Skeletal muscle tissue (tissue), 4 donors: ENCODE data around the gene SRM. TPM values are rescaled to one million over a fixed set of nuclear protein-coding genes. Genes with fewer than 3 reads are reported as not detected.
"Not testable (repeated sequence)": the region's sequence is repeated elsewhere in the genome, so short reads cannot be mapped to it uniquely, and the experiment has no call there.

Experiments
- H3K27ac ChIP-seq: one replicate; pipeline ENCODE4 v1.7.0; 2013; ENCODE audit warnings: mild to moderate bottlenecking, low read depth, low read length, inconsistent platforms
- H3K27me3 ChIP-seq, 3 donors: one replicate each; pipeline ENCODE4 v1.7.0; 2013; ENCODE audit warnings: low read length in 3 of 3; ENCODE audit not compliant: control insufficient read depth in 3 of 3, insufficient read depth in 3 of 3
- H3K36me3 ChIP-seq, 3 donors: one replicate each; pipeline ENCODE4 v1.7.0; 2013; ENCODE audit warnings: low read length in 3 of 3; ENCODE audit not compliant: control insufficient read depth in 3 of 3, insufficient read depth in 3 of 3
- H3K4me1 ChIP-seq, 3 donors: one replicate each; pipeline ENCODE4 v1.7.0; 2013; ENCODE audit warnings: low read length in 3 of 3, mild to moderate bottlenecking in 3 of 3; ENCODE audit not compliant: control insufficient read depth in 3 of 3, insufficient read depth in 3 of 3
- H3K4me3 ChIP-seq, 3 donors: one replicate each; pipeline ENCODE4 v1.7.0; 2013; ENCODE audit warnings: low read length in 3 of 3
- H3K9ac ChIP-seq, 3 donors: one replicate each; pipeline ENCODE4 v1.7.0; 2013; ENCODE audit warnings: low read length in 3 of 3, mild to moderate bottlenecking in 3 of 3, moderate library complexity in 2 of 3, low read depth in 1 of 3
- H3K9me3 ChIP-seq, 3 donors: one replicate each; pipeline ENCODE4 v1.7.0; 2013; ENCODE audit warnings: low read length in 3 of 3; ENCODE audit not compliant: control insufficient read depth in 3 of 3
- total RNA-seq: library from RNA; depleted of rRNA; stranded (reverse); fragments of >200 nt; gene quantifications from one replicate; pipeline ENCODE4 v1.2.3, GENCODE V29; 2014
- donor health status: Osteomylitis.

Gene SRM
- total RNA-seq, 1 donor from 2014 or later = 8.4 TPM

DNA sequence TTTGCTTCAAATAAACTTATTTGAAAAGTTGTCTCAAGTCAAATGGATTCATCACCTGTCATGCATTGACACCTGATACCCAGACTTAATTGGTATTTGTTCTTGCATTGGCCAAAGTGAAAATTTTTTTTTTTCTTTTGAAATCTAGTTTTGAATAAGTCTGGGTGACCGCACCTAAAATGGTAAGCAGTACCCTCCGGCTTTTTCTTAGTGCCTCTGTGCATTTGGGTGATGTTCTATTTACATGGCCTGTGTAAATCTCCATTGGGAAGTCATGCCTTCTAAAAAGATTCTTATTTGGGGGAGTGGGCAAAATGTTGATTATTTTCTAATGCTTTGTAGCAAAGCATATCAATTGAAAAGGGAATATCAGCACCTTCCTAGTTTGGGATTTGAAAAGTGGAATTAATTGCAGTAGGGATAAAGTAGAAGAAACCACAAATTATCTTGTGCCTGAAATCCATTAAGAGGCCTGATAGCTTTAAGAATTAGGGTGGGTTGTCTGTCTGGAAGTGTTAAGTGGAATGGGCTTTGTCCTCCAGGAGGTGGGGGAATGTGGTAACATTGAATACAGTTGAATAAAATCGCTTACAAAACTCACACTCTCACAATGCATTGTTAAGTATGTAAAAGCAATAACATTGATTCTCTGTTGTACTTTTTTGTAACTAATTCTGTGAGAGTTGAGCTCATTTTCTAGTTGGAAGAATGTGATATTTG lies 35.5 kb downstream of the SRM start:
- Histone ChIP-seq H3K27me3 (no peaks in the 10 kb centered on the region), H3K4me3 (no peak overlapping the region), H3K9me3 (no peaks in the 10 kb centered on the region), H3K27ac (no peak overlapping the region), H3K36me3 (peaks cover 51 to 74% (median 67%) of the 10 kb centered on the region in 3 donors), H3K9ac (no peak overlapping the region), H3K4me1 (peaks cover 0 to 4% (median 0%) of the 10 kb centered on the region in 3 donors)

DNA sequence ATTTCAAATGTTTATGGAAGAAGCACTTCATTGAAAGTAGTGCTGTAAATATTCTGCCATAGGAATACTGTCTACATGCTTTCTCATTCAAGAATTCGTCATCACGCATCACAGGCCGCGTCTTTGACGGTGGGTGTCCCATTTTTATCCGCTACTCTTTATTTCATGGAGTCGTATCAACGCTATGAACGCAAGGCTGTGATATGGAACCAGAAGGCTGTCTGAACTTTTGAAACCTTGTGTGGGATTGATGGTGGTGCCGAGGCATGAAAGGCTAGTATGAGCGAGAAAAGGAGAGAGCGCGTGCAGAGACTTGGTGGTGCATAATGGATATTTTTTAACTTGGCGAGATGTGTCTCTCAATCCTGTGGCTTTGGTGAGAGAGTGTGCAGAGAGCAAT lies 36.6 kb downstream of the SRM start:
- Histone ChIP-seq H3K27ac (no peak overlapping the region), H3K9me3 (no peaks in the 10 kb centered on the region), H3K36me3 (peaks cover 60 to 84% (median 78%) of the 10 kb centered on the region in 3 donors), H3K4me1 (peaks cover 0 to 8% (median 0%) of the 10 kb centered on the region in 3 donors), H3K9ac (no peak overlapping the region), H3K4me3 (no peak overlapping the region), H3K27me3 (no peaks in the 10 kb centered on the region)

DNA sequence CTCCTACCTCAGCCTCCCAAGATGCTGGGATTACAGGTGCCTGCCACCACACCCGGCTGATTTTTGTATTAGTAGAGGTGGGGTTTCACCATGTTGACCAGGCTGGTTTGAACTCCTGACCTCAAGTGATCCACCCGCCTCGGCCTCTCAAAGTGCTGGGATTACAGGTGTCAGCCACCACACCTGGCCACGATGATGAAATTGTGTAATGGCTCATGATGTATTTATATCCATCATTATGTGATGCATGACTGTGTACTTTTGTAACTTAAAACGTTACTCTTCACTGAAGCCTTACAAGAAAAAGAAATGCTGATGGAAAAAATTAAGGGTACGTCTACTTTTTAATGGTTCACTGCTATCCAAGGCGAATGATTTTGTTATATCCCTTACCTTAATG lies 39.8 kb downstream of the SRM start:
- H3K9ac ChIP-seq = no peak overlapping the region
- no peak overlapping the region for H3K4me3 ChIP-seq
- H3K36me3 ChIP-seq = peaks cover 50 to 81% (median 67%) of the 10 kb centered on the region in 3 donors
- H3K27ac ChIP-seq = no peak overlapping the region
- no peaks in the 10 kb centered on the region for H3K27me3 ChIP-seq
- H3K9me3 ChIP-seq = no peaks in the 10 kb centered on the region
- H3K4me1 ChIP-seq = peaks cover 0 to 10% (median 9%) of the 10 kb centered on the region in 3 donors

DNA sequence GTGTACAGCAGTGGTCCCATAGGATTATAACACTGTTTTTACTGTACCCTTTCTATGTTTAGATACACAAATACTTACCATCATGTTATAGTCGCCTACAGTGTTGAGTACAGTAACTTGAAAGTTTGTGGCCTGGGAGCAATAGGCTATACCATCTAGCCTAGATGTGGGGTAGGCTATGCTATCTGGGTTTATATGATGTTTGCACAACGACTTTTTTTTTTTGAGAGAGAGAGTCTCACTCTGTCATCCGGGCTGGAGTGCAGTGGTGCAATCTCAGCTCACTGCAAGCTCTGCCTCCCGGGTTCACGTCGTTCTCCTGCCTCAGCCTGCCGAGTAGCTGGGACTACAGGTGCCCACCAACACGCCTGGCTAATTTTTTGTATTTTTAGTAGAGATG lies 40.5 kb downstream of the SRM start:
- Histone ChIP-seq H3K36me3 (peaks cover 53 to 80% (median 66%) of the 10 kb centered on the region in 3 donors), H3K4me1 (peaks cover 4 to 16% (median 14%) of the 10 kb centered on the region in 3 donors)
- H3K9ac ChIP-seq, H3K4me3 ChIP-seq, H3K27me3 ChIP-seq, H3K27ac ChIP-seq, H3K9me3 ChIP-seq: not testable (repeated sequence)

DNA sequence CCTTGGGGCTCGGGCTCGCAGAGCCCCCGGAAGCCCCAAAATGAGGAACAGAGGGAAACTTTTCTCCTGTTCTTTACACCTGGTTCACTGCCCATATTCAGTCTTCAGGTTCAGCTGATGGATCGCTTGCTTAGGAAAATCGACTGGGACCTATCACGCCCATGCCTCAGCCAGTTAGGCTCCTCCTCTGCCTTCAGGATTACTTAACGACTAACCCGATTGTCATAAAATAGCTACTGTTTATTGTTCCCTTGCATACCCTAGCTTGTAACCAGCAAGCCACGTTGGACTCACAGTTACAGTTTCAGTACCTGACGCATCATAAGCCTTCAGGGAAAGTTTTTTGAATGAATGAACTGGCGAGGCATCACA lies 46.7 kb downstream of the SRM start:
- peak overlapping the region; percentile 84 to 99 (median 97) for H3K4me3 ChIP-seq
- H3K36me3 ChIP-seq = peaks cover 23 to 33% (median 30%) of the 10 kb centered on the region in 3 donors
- H3K9ac ChIP-seq = peak overlapping the region; percentile 97 to 100 (median 99)
- H3K9me3 ChIP-seq = no peaks in the 10 kb centered on the region
- H3K4me1 ChIP-seq = peaks cover 21 to 31% (median 25%) of the 10 kb centered on the region in 3 donors
- peak overlapping the region; percentile 98 for H3K27ac ChIP-seq
- H3K27me3 ChIP-seq = no peaks in the 10 kb centered on the region

DNA sequence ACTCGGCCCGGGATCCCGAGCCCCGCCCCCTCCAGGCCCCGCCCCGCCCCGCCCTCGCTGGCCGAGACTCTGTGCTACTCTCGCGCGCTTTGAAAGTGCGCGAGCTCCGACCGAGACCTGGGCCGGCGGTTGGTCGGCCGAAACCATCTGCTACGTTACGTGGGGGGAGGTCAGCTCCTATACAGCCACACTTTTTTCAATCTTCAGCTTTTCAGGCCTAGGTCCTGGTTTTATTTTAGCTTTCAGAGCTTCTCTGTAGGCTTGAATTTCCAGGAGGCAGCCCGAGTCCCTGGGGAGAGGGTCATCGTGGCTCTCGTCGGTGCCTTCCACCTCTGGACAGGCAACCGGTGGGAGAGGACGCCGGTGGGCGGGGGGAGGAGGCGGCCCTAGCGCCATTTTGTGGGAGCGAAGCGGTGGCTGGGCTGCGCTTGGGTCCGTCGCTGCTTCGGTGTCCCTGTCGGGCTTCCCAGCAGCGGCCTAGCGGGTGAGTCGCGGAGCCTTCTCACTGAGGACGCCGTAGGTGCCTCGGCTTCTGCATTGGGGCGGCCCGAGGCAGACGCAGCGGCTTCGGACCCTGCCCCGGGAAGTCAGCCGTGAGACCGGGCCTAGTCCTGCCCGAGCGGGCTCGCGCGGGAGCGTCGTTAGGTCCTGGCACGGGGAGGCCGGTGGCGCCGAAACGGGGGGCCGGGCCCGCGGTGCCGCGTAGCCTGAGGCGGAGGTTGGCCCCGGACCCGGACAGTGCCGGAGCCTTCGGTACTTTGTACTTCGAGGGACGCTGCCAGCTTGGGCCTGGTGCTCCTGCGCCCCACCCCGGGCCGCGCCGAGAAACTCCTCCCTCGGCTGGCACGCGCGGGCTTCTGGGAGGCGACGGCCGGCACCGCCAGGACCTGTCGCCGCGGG lies 47.3 kb downstream of the SRM start, which contains the start of gene TARDBP:
Gene TARDBP (plus strand): TSS at position 395 of the 900 bp plus-strand sequence. CDS start 1,074 bp downstream, outside the sequence.
- Histone ChIP-seq H3K9ac (peak within 1 kb of the TSS; percentile 97 to 100 (median 99)), H3K27me3 (no peaks in the 10 kb centered on the region), H3K4me1 (peaks cover 21 to 31% (median 25%) of the 10 kb centered on the region in 3 donors), H3K9me3 (no peaks in the 10 kb centered on the region), H3K4me3 (peak within 1 kb of the TSS; percentile 84 to 99 (median 97)), H3K27ac (peak within 1 kb of the TSS; percentile 98), H3K36me3 (peaks cover 21 to 31% (median 27%) of the 10 kb centered on the region in 3 donors)

Other genes starting within 250 kb of the SRM start
- gene TARDBP, start 47.4 kb downstream of the SRM start, total RNA-seq = 61.1 TPM
- under 0.01 TPM for gene MASP2, start 12.8 kb downstream of the SRM start, total RNA-seq
- gene EXOSC10, start 39.9 kb upstream of the SRM start, total RNA-seq = 28.2 TPM
- 5.2 TPM for gene ANGPTL7, start 129.3 kb upstream of the SRM start, total RNA-seq
- 25.1 TPM for gene MTOR, start 202.5 kb upstream of the SRM start, total RNA-seq
- gene UBIAD1, start 213.2 kb upstream of the SRM start, total RNA-seq = 7.3 TPM